HepG2 (cell line): ENCODE data around the gene EYA2. TPM values are rescaled to one million over a fixed set of nuclear protein-coding genes. Genes with fewer than 3 reads are reported as not detected.
A peak's percentile ranks its signal among the peaks of the same experiment; 100 is the strongest.

Source experiments
- EHMT2 ChIP-seq: fragments of 200-600 bp; sonication (generic); IDR thresholded peaks from 2 replicates; pipeline ENCODE4 v1.7.0; 2017; ENCODE audit warnings: antibody characterized with exemption, low read depth, low read length, borderline replicate concordance
- ETV5 ChIP-seq: IDR thresholded peaks from 2 replicates; pipeline ENCODE4 v1.6.1; 2018; ENCODE audit warnings: missing biosample characterization, missing genetic modification reagents, inconsistent platforms, borderline replicate concordance
- GTF2F1 ChIP-seq: fragments of 150-350 bp; IDR thresholded peaks from 2 replicates; pipeline ENCODE4 v1.6.1; 2014; ENCODE audit warnings: low read length
- KMT2B ChIP-seq: IDR thresholded peaks from 2 replicates; pipeline ENCODE4 v1.6.1; 2016; ENCODE audit warnings: missing genetic modification reagents, missing compliant biosample characterization
- NCOA2 ChIP-seq: sonication (generic); formaldehyde crosslinking; IDR thresholded peaks from 2 replicates; pipeline ENCODE4 v1.8.0; 2022; ENCODE audit warnings: inconsistent platforms
- NONO ChIP-seq, 2 experiments: fragments of 450-650 bp in 1 of 2; sonication (generic) in 1 of 2; formaldehyde crosslinking in 1 of 2; IDR thresholded peaks in 1 of 2; conservative IDR thresholded peaks in 1 of 2; 2 replicates each; pipeline versions ENCODE4 v1.6.1 to v1.8.0; 2017 to 2022; ENCODE audit warnings: mild to moderate bottlenecking in 1 of 2, missing genetic modification reagents in 1 of 2, moderate library complexity in 1 of 2
- NR2C2 ChIP-seq: sonication (generic); formaldehyde crosslinking; IDR thresholded peaks from 2 replicates; pipeline ENCODE4 v1.4.0; 2020; ENCODE audit warnings: missing genetic modification reagents, mild to moderate bottlenecking, moderate library complexity, borderline replicate concordance
- RAD51 ChIP-seq: fragments of 450-650 bp; IDR thresholded peaks from 2 replicates; pipeline ENCODE4 v1.6.1; 2016; ENCODE audit warnings: borderline replicate concordance
- RBM39 ChIP-seq: fragments of 200-400 bp; formaldehyde crosslinking; IDR thresholded peaks from one replicate; pipeline ENCODE4 v1.6.1; 2018; ENCODE audit warnings: antibody characterized with exemption, mild to moderate bottlenecking, low read depth, low read length; ENCODE audit not compliant: poor library complexity, severe bottlenecking
- STAG1 ChIP-seq: sonication (generic); formaldehyde crosslinking; IDR thresholded peaks from 2 replicates; pipeline ENCODE4 v1.4.0; 2020; ENCODE audit warnings: missing genetic modification reagents
- ZBTB7A ChIP-seq: sonication (generic); formaldehyde crosslinking; IDR thresholded peaks from 2 replicates; pipeline ENCODE4 v1.8.0; 2022; ENCODE audit warnings: mild to moderate bottlenecking, missing genetic modification reagents
- ZNF121 ChIP-seq: sonication (generic); formaldehyde crosslinking; IDR thresholded peaks from 2 replicates; pipeline ENCODE4 v1.5.0; 2020; ENCODE audit warnings: mild to moderate bottlenecking, missing genetic modification reagents
- ZNF367 ChIP-seq: sonication (generic); formaldehyde crosslinking; IDR thresholded peaks from 2 replicates; pipeline ENCODE4 v1.4.0; 2020; ENCODE audit warnings: missing genetic modification reagents, borderline replicate concordance
- ZNF432 ChIP-seq: sonication (generic); formaldehyde crosslinking; IDR thresholded peaks from 2 replicates; pipeline ENCODE4 v1.5.0; 2020; ENCODE audit warnings: missing genetic modification reagents, mild to moderate bottlenecking, borderline replicate concordance
- ZNF550 ChIP-seq: sonication (generic); formaldehyde crosslinking; IDR thresholded peaks from 2 replicates; pipeline ENCODE4 v1.4.0; 2020; ENCODE audit warnings: mild to moderate bottlenecking, missing genetic modification reagents, borderline replicate concordance
- ZNF558 ChIP-seq: sonication (generic); formaldehyde crosslinking; IDR thresholded peaks from 2 replicates; pipeline ENCODE4 v1.9.0; 2022; ENCODE audit warnings: mild to moderate bottlenecking, missing genetic modification reagents, borderline replicate concordance
- ZNF777 ChIP-seq: sonication (generic); formaldehyde crosslinking; IDR thresholded peaks from 2 replicates; pipeline ENCODE4 v1.4.0; 2020; ENCODE audit warnings: missing genetic modification reagents
- polyA plus RNA-seq, 8 experiments: library from polyadenylated mRNA; depleted of rRNA in 3 of 8; stranded (reverse) in 7 of 8; unstranded in 1 of 8; fragments of >200 nt; fragmentation: Illumina TruSeq in 4 of 8; extraction: Trizol in 4 of 8; gene quantifications; 2 replicates each; pipeline versions ENCODE4 v1.2.1 to v1.2.3, GENCODE V29; 2011 to 2016; ENCODE audit warnings: low read depth in 4 of 8, missing spikeins in 1 of 8, mixed read lengths in 1 of 8; ENCODE audit not compliant: insufficient read depth in 1 of 8
- total RNA-seq, 5 experiments: library from RNA; depleted of rRNA; stranded (reverse); fragments of >200 nt; fragmentation: Illumina TruSeq; extraction: Trizol; gene quantifications; 2 replicates each; pipeline ENCODE4 v1.2.3, GENCODE V29; 2016; ENCODE audit warnings: low read depth in 1 of 5
- TF ChIP-seq, protein P1 (sequence below): sonication (generic); formaldehyde crosslinking; IDR thresholded peaks from 2 replicates; pipeline ENCODE4 v1.5.1; 2020; ENCODE audit warnings: missing genetic modification reagents, mild to moderate bottlenecking, borderline replicate concordance
- TF ChIP-seq, protein P2 (sequence below): sonication (generic); formaldehyde crosslinking; IDR thresholded peaks from 2 replicates; pipeline ENCODE4 v1.9.0; 2021; ENCODE audit warnings: missing genetic modification reagents, mild to moderate bottlenecking, borderline replicate concordance
- TF ChIP-seq, protein P3 (sequence below): sonication (generic); formaldehyde crosslinking; IDR thresholded peaks from 2 replicates; pipeline ENCODE4 v1.4.0; 2020; ENCODE audit warnings: missing genetic modification reagents, low read depth, mild to moderate bottlenecking, borderline replicate concordance
- TF ChIP-seq, protein P4 (sequence below): sonication (generic); formaldehyde crosslinking; IDR thresholded peaks from 2 replicates; pipeline ENCODE4 v1.8.0; 2022; ENCODE audit warnings: mild to moderate bottlenecking, missing genetic modification reagents
- TF ChIP-seq, protein P5 (sequence below): sonication (generic); formaldehyde crosslinking; IDR thresholded peaks from 2 replicates; pipeline ENCODE4 v1.8.0; 2022; ENCODE audit warnings: mild to moderate bottlenecking, missing genetic modification reagents, moderate library complexity

Gene EYA2
- total and polyA plus RNA-seq, 2 of the 13 experiments (the other 11 are each of a cell fraction or from before 2014, with no cell fraction given), result not detected

DNA sequence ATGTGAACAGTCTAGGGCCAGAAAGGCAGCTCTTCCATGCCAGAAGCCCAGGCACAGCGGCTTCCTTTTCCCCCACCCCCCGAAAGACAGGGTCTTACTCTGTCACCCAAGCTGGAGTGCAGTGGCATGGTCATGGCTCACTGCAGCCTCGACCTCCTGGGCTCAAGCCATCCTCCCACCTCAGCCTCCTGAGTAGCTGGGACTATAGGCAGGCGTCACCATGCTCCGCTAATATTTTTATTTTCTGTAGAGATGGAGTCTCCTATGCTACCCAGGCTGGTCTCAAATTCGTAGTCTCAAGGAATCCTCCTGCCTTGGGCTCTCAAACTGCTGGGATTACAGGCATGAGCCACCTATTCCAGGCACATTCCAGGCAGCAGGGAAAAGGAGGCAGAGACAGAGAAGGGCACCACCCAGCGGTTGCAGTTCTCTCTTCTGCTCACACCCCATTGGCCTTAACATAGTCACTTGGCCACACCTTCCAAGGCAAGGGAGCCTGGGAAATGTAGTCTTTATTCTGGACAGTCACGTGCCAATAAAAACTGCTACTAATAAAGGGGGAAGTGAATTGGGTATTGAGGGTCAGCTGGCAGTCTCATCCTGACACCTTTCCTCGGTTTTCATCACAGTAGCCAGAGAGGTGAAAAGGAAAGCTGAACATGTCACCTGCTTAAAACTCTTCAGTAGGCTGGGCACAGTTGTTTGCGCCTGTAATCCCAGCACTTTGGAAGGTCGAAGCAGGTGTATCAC lies 255.9 kb downstream of the EYA2 start (continued):
- no peak for TF ChIP-seq RBM39
- TF ChIP-seq, protein P1, sequence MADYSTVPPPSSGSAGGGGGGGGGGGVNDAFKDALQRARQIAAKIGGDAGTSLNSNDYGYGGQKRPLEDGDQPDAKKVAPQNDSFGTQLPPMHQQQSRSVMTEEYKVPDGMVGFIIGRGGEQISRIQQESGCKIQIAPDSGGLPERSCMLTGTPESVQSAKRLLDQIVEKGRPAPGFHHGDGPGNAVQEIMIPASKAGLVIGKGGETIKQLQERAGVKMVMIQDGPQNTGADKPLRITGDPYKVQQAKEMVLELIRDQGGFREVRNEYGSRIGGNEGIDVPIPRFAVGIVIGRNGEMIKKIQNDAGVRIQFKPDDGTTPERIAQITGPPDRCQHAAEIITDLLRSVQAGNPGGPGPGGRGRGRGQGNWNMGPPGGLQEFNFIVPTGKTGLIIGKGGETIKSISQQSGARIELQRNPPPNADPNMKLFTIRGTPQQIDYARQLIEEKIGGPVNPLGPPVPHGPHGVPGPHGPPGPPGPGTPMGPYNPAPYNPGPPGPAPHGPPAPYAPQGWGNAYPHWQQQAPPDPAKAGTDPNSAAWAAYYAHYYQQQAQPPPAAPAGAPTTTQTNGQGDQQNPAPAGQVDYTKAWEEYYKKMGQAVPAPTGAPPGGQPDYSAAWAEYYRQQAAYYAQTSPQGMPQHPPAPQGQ (CRISPR knock-in tag), result 0 out of 2 replicates have a peak, but pooled peaks have one; percentile 42
- TF ChIP-seq NONO (IDR thresholded peaks at IDR 0.05), result no peak
- TF ChIP-seq NONO (CRISPR knock-in tag; conservative IDR thresholded peaks at IDR 0.05), result 0 out of 2 replicates have a peak, but pooled peaks have one; percentile 27
- TF ChIP-seq ETV5, result peak; percentile 43; the same call in 1 of the 2 replicates
- TF ChIP-seq, protein P2, sequence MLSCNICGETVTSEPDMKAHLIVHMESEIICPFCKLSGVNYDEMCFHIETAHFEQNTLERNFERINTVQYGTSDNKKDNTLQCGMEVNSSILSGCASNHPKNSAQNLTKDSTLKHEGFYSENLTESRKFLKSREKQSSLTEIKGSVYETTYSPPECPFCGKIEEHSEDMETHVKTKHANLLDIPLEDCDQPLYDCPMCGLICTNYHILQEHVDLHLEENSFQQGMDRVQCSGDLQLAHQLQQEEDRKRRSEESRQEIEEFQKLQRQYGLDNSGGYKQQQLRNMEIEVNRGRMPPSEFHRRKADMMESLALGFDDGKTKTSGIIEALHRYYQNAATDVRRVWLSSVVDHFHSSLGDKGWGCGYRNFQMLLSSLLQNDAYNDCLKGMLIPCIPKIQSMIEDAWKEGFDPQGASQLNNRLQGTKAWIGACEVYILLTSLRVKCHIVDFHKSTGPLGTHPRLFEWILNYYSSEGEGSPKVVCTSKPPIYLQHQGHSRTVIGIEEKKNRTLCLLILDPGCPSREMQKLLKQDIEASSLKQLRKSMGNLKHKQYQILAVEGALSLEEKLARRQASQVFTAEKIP (CRISPR knock-in tag), result no peak
- no peak for TF ChIP-seq GTF2F1
- peak; percentile 62 for TF ChIP-seq RAD51
- TF ChIP-seq, protein P3, sequence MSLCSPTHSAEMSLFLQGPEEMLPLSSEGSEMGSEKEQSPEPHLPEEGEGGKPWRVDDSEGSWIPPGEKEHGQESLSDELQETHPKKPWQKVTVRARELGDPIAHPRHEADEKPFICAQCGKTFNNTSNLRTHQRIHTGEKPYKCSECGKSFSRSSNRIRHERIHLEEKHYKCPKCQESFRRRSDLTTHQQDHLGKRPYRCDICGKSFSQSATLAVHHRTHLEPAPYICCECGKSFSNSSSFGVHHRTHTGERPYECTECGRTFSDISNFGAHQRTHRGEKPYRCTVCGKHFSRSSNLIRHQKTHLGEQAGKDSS (CRISPR knock-in tag), result peak; percentile 74; the same call in 1 of the 2 replicates
- 0 out of 2 replicates have a peak, but pooled peaks have one; percentile 36 for TF ChIP-seq KMT2B (CRISPR knock-in tag)
- TF ChIP-seq ZNF367 (CRISPR knock-in tag), result no peak
- TF ChIP-seq, protein P4, sequence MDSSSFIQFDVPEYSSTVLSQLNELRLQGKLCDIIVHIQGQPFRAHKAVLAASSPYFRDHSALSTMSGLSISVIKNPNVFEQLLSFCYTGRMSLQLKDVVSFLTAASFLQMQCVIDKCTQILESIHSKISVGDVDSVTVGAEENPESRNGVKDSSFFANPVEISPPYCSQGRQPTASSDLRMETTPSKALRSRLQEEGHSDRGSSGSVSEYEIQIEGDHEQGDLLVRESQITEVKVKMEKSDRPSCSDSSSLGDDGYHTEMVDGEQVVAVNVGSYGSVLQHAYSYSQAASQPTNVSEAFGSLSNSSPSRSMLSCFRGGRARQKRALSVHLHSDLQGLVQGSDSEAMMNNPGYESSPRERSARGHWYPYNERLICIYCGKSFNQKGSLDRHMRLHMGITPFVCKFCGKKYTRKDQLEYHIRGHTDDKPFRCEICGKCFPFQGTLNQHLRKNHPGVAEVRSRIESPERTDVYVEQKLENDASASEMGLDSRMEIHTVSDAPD, result no peak
- TF ChIP-seq ZBTB7A (CRISPR knock-in tag), result no peak
- TF ChIP-seq, protein P5, sequence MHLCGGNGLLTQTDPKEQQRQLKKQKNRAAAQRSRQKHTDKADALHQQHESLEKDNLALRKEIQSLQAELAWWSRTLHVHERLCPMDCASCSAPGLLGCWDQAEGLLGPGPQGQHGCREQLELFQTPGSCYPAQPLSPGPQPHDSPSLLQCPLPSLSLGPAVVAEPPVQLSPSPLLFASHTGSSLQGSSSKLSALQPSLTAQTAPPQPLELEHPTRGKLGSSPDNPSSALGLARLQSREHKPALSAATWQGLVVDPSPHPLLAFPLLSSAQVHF, result no peak
- TF ChIP-seq ZNF558, result no peak
- TF ChIP-seq ZNF121, result no peak
- TF ChIP-seq ZNF777 (CRISPR knock-in tag), result no peak
- peak; percentile 98 for TF ChIP-seq STAG1 (CRISPR knock-in tag)
- TF ChIP-seq ZNF432 (CRISPR knock-in tag), result no peak
- TF ChIP-seq NCOA2 (CRISPR knock-in tag), result no peak
- no peak for TF ChIP-seq EHMT2
- 0 out of 2 replicates have a peak, but pooled peaks have one; percentile 51 for TF ChIP-seq NR2C2 (CRISPR knock-in tag)
- peak; percentile 44; the same call in 1 of the 2 replicates for TF ChIP-seq ZNF550 (CRISPR knock-in tag)
